Ectodermal cell (in vitro differentiated cells): ENCODE measurements around the gene PTPRN2.

ENCODE experiments used
- H3K27ac ChIP-seq: 2 replicates; pipeline ENCODE4 v1.7.0; 2013; ENCODE audit warnings: mild to moderate bottlenecking, low read depth, low read length; ENCODE audit not compliant: insufficient read depth, poor library complexity, severe bottlenecking
- H3K27me3 ChIP-seq: 2 replicates; pipeline ENCODE4 v1.7.0; 2013; ENCODE audit warnings: mild to moderate bottlenecking, low read length; ENCODE audit not compliant: insufficient read depth, control insufficient read depth, poor library complexity, severe bottlenecking
- H3K36me3 ChIP-seq: one replicate; pipeline ENCODE4 v1.7.0; 2013; ENCODE audit warnings: low read length; ENCODE audit not compliant: control insufficient read depth, insufficient read depth
- H3K4me1 ChIP-seq: one replicate; pipeline ENCODE4 v1.7.0; 2013; ENCODE audit warnings: low read length; ENCODE audit not compliant: control insufficient read depth, insufficient read depth
- H3K4me3 ChIP-seq: 2 replicates; pipeline ENCODE4 v1.7.0; 2013; ENCODE audit warnings: low read depth, low read length, control low read depth; ENCODE audit not compliant: insufficient read depth
- H3K9me3 ChIP-seq: 2 replicates; pipeline ENCODE4 v1.7.0; 2013; ENCODE audit warnings: mild to moderate bottlenecking, low read length, moderate library complexity; ENCODE audit not compliant: control insufficient read depth
- WGBS, 2 experiments: methylation state at CpG; one replicate each; pipeline ENCODE4 v1.1.7; 2013; ENCODE audit warnings: missing lambda C conversion rate in 2 of 2; 5-methylcytosine and 5-hydroxymethylcytosine counted together

PTPRN2 gene

GRCh38 chr7:157555944-157556641 lies 1031.5 kb downstream of the PTPRN2 start:
- no peak overlapping the region for H3K27ac ChIP-seq
- 81 to 84% methylated on average over 10 of the region's 10 CpGs for WGBS, 2 experiments
- H3K9me3 ChIP-seq, result peaks cover 10% of the 10 kb centered on the region
- no peaks in the 10 kb centered on the region for H3K36me3 ChIP-seq
- H3K27me3 ChIP-seq, result no peaks in the 10 kb centered on the region
- H3K4me3 ChIP-seq, result no peak overlapping the region
- no peaks in the 10 kb centered on the region for H3K4me1 ChIP-seq

DNA sequence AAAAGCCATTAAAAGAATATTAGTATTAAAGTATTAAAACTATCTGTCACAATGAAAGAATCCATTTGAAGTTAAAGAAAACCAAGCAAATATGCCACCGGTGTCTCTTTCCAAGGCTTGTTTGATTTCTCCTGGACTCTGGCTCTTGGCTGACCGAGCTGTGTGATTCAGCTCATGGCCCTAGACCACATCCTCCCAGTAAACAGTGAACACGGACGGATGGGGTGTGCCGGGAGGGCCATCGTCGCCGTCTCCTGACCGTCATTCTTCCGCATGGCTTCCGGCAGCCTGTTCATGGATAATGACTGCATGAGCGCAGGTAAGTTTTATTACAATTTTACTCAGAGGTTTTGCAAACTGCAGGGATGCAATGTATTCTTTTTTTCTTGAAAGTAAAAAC lies 1032.3 kb downstream of the PTPRN2 start:
- Histone ChIP-seq H3K27me3 (no peaks in the 10 kb centered on the region), H3K4me1 (no peaks in the 10 kb centered on the region), H3K36me3 (no peaks in the 10 kb centered on the region), H3K27ac (no peak overlapping the region), H3K4me3 (no peak overlapping the region), H3K9me3 (peaks cover 14% of the 10 kb centered on the region)
- 89 to 90% methylated on average over 12 of the region's 12 CpGs for WGBS, 2 experiments

DNA sequence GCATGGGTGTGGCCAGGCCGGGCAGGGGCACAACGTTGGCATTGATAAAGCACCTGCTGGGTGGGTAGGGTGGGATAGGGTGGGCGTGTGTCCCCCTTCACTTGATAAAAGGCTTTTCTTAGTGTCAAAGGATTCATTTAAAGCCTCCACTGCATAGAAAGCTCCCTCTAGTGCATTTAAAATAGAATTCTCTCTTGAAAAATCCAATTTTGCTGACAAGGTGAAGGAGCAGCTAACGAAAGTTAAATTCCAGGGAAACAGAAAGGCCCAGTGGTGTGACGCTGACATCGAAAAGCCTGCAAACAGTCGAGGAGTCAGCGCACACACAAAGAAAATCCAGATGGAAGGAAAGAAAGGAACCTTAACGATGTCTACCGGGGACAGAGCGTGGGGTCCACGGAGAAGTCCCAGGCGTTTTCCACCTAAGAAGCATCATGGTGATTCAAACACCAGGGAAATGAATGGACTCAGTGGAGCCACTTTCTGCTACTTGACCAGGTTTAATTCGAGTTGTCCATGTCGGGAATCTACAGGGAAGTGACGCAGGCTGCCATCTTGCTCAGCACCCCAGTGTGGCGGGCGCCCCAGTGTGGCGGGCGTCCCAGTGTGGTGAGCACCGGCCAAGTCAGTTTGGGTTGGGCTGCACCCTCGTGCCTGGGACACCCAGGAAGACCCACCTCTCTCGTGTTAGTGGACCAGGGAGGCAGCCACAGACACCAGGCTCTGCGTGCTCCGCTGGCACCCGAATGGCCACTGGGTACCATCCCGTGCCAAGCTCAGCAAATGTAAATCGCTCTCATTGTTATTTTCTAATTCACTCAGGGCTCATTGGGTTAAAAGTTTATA lies 1033.0 kb downstream of the PTPRN2 start:
- H3K4me3 ChIP-seq, result no peak overlapping the region
- H3K27ac ChIP-seq, result no peak overlapping the region
- H3K27me3 ChIP-seq, result no peaks in the 10 kb centered on the region
- 82 to 87% methylated on average over 26 to 28 of the region's 28 CpGs for WGBS, 2 experiments
- no peaks in the 10 kb centered on the region for H3K36me3 ChIP-seq
- H3K9me3 ChIP-seq, result peaks cover 14% of the 10 kb centered on the region
- H3K4me1 ChIP-seq, result no peaks in the 10 kb centered on the region

DNA sequence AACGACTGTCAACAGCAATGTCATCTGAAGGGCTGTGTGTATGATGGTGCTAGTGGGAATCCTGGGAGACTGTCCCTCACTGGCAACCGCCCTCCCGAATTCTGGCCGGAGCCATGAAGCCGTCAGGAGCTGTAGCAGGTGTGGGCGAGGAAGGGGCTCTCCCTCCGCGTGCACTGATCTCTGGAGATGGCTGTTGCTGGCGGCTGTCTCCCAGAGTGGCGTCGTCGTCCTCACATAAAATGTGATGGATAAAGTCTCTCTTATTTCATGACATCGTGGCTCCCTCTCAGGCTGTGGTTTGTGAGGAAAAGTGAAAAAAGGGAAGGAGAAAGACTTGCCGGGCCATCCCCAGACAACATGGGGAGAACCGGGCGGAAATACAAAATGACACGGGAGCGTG lies 1034.4 kb downstream of the PTPRN2 start:
- H3K4me3 ChIP-seq, result no peak overlapping the region
- 84 to 85% methylated on average over 18 of the region's 18 CpGs for WGBS, 2 experiments
- no peaks in the 10 kb centered on the region for H3K36me3 ChIP-seq
- H3K27ac ChIP-seq, result no peak overlapping the region
- H3K9me3 ChIP-seq, result peaks cover 12% of the 10 kb centered on the region
- H3K27me3 ChIP-seq, result no peaks in the 10 kb centered on the region
- no peaks in the 10 kb centered on the region for H3K4me1 ChIP-seq

- Histone ChIP-seq H3K4me1 (no peaks in the 10 kb centered on the region), H3K27me3 (no peaks in the 10 kb centered on the region), H3K27ac (no peak overlapping the region), H3K4me3 (no peak overlapping the region), H3K36me3 (no peaks in the 10 kb centered on the region), H3K9me3 (peaks cover 14% of the 10 kb centered on the region)
- 81 to 85% methylated on average over 26 of the region's 26 CpGs for WGBS, 2 experiments
These were observed 1035.2 kb downstream of the PTPRN2 start for GRCh38 chr7:157552295-157552993.

DNA sequence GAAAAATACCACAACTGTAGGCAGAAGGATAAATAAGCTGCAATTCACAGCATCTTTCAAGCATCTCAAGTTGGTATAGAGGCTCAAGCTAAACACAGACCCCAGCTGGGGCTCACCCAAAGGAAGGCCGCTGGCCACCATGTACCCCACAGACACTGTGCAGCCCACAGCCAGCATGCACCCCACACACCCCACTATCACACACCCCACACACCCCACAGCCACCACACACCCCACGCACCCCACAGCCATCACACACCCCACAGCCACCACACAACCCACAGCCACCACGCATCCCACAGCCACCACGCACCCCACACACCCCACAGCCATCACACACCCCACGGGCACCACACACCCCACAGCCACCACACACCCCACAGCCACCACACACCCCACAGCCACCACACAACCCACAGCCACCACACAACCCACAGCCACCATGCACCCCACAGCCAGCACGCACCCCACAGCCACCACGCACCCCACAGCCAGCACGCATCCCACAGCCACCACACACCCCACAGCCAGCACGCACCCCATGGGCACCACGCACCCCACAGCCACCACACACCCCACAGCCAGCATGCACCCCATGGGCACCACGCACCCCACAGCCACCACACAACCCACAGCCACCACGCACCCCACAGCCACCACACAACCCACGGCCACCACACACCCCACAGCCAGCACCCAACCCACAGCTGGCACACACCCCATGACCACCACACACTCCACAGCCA lies 1036.1 kb downstream of the PTPRN2 start:
- Histone ChIP-seq H3K36me3 (no peaks in the 10 kb centered on the region), H3K27ac (no peak overlapping the region), H3K27me3 (no peaks in the 10 kb centered on the region), H3K9me3 (peaks cover 13% of the 10 kb centered on the region), H3K4me3 (no peak overlapping the region), H3K4me1 (no peaks in the 10 kb centered on the region)
- WGBS, 2 experiments, result 79 to 82% methylated on average over 13 of the region's 13 CpGs

- Histone ChIP-seq H3K36me3 (no peaks in the 10 kb centered on the region), H3K27ac (no peak overlapping the region)
These were observed 1037.0 kb downstream of the PTPRN2 start for GRCh38 chr7:157550300-157551275.

DNA sequence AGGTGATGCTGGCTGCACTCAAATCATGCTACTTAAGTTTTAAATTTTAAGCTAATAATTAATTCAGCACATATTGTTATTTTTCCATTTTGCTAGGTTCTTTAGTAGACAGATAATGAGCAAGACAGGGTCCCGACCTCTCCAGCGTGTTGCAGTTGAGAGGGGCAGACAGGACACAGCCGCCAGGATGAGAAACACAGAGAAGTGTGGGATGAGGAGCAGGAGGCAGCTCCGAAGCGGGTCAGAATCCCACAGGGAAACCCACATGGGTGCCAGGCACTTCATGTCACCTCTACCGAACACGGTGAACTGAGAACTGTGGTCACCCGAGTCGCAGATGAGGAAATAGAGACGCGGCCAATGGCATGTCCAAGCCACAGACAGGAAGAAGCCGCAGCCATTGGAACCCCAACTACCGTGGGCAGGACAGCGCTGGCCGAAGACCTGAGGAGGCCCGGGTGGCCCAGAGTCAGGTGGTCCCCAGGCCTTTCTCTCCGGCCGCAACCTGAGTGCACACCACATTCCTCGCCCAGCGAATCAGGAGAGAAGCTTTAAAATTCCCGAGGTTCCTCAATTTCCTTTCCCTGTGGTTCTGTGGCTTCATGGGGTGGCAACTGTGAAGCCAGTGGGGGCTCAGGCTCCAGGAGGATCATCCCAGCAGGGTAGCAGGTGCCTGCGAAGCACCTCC lies 1037.9 kb downstream of the PTPRN2 start:
- Histone ChIP-seq H3K9me3 (peaks cover 12% of the 10 kb centered on the region), H3K27ac (no peak overlapping the region), H3K4me3 (no peak overlapping the region), H3K36me3 (no peaks in the 10 kb centered on the region), H3K27me3 (no peaks in the 10 kb centered on the region), H3K4me1 (no peaks in the 10 kb centered on the region)
- WGBS, 2 experiments, result 89 to 90% methylated on average over 22 of the region's 22 CpGs

More at GRCh38 chr7:157550300-157551275, 1037.0 kb downstream of the PTPRN2 start:
- 84 to 85% methylated on average over 30 to 31 of the region's 31 CpGs for WGBS, 2 experiments
- Histone ChIP-seq H3K9me3 (peaks cover 12% of the 10 kb centered on the region), H3K4me3 (no peak overlapping the region), H3K4me1 (no peaks in the 10 kb centered on the region), H3K27me3 (no peaks in the 10 kb centered on the region)
